ENCODE data around the gene MEDAG. TPM values are rescaled to one million over a fixed set of nuclear protein-coding genes. Genes with fewer than 3 reads are reported as not detected.

The MEDAG gene
- total RNA-seq, 4 donors from 2014 or later: 10.3 to 15.9 (median 14.8) TPM

DNA sequence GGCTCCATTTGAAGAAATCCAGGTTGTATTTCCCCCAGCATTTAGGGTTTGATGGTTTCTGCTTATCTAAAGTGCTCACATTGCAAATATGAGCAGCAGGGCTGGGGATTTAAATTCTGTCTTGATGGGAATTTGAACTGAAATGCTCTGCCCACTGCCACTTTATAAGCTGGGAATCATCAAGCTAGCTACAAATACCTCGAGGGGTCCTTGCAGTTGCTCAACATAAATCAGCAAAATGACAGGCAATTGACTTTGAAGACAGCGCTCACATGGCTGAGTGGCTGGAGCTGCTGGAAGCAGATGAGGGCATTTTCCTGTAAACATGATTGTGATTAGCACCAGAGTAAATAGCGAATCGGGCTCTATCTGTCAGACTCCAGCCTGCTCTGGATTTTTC is 39.4 kb upstream of the MEDAG start:
- no peak for TF ChIP-seq POLR2AphosphoS5 (IDR thresholded peaks at IDR 0.05)
- H3K4me3 ChIP-seq: no peak overlapping the region
- no peak for DNase-seq (ENCODE audit: low spot score in 2 of 2)
- 60% methylated on average over 4 of the region's 4 CpGs for WGBS
- H3K27ac ChIP-seq: no peak overlapping the region
- no peaks in the 10 kb centered on the region for H3K9me3 ChIP-seq
- peaks cover 42% of the 10 kb centered on the region for H3K4me1 ChIP-seq
- H3K27me3 ChIP-seq: no peaks in the 10 kb centered on the region
- H3K36me3 ChIP-seq: no peaks in the 10 kb centered on the region

DNA sequence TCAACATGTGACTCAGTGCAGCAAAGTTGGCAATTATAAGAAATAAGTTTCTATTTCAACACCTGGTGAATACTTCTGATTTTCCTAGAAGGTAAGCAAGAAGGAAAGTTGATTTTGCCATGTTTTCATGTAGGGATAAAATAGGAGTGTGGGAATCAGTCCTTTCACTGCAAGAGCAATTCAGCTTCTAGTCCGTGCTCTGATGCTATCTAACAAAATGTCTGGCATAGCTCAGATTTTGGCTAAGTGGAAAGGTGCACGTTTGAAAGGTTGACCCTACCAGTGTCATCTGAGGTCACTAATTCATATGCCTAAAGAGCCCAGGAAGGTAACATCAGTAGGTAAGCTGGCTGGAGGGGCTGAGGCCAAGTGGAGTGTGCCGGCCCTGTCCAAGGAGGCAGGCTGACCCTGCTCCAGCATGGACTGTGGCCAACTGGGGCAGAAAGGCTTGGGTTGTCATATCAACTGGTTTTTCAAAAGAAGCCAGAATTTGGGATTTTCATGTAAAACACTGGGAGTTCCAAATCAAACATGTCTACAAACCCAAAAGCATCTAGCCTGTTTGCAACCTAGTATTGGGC is 38.9 kb upstream of the MEDAG start:
- Histone ChIP-seq H3K36me3 (no peaks in the 10 kb centered on the region), H3K27me3 (no peaks in the 10 kb centered on the region), H3K4me3 (no peak overlapping the region), H3K4me1 (peaks cover 47% of the 10 kb centered on the region), H3K9me3 (no peaks in the 10 kb centered on the region), H3K27ac (no peak overlapping the region)
- DNase-seq (ENCODE audit: low spot score in 2 of 2): no peak
- TF ChIP-seq POLR2AphosphoS5 (IDR thresholded peaks at IDR 0.05) (no peak), EP300 (IDR thresholded peaks at IDR 0.05) (no peak), POLR2A (IDR thresholded peaks at IDR 0.05) (no peak)
- TF ChIP-seq, protein P1, sequence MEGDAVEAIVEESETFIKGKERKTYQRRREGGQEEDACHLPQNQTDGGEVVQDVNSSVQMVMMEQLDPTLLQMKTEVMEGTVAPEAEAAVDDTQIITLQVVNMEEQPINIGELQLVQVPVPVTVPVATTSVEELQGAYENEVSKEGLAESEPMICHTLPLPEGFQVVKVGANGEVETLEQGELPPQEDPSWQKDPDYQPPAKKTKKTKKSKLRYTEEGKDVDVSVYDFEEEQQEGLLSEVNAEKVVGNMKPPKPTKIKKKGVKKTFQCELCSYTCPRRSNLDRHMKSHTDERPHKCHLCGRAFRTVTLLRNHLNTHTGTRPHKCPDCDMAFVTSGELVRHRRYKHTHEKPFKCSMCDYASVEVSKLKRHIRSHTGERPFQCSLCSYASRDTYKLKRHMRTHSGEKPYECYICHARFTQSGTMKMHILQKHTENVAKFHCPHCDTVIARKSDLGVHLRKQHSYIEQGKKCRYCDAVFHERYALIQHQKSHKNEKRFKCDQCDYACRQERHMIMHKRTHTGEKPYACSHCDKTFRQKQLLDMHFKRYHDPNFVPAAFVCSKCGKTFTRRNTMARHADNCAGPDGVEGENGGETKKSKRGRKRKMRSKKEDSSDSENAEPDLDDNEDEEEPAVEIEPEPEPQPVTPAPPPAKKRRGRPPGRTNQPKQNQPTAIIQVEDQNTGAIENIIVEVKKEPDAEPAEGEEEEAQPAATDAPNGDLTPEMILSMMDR (IDR thresholded peaks at IDR 0.05): no peak
- WGBS: 73% methylated on average over 3 of the region's 3 CpGs

DNA sequence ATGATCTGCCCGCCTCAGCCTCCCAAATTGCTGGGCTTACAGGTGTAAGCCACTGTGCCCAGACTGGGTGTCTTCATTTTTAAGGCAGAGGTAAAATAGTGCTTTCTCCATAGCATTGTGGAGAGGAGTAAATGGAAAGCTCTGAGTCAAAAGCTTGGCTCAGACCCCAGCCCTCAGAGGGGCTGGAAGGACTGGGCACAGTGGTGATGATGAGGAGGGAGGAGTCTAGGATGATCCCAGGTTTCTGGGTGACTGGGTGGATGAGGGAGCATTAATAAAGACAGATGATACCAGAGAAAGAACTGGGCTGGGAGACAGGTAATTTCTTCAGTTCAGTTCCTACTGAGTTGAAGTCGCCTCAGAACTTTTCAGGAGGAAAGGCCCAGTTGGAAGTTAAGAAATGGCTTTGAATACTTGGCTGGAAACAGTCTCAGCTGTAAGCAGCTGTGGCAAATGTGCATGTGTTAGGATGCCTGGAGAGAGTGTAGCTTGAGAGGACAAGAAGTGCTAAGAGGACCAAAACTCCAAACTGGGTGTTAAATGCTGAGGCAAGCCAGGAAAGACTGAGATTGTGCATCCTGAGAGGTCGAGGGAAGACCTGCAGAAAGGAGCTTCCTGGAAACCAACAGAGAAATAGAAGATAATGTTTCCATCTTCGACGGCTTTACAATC is 37.1 kb upstream of the MEDAG start:
- no peaks in the 10 kb centered on the region for H3K27me3 ChIP-seq
- DNase-seq (ENCODE audit: low spot score in 2 of 2): no peak
- no peaks in the 10 kb centered on the region for H3K36me3 ChIP-seq
- no peak overlapping the region for H3K4me3 ChIP-seq
- H3K9me3 ChIP-seq: no peaks in the 10 kb centered on the region
- peaks cover 62% of the 10 kb centered on the region for H3K4me1 ChIP-seq
- TF ChIP-seq POLR2A (IDR thresholded peaks at IDR 0.05) (no peak), EP300 (IDR thresholded peaks at IDR 0.05) (no peak), POLR2AphosphoS5 (IDR thresholded peaks at IDR 0.05) (no peak)
- TF ChIP-seq, protein P1 (IDR thresholded peaks at IDR 0.05): no peak
- peak overlapping the region; percentile 87 for H3K27ac ChIP-seq
- 65% methylated on average over 5 of the region's 5 CpGs for WGBS

DNA sequence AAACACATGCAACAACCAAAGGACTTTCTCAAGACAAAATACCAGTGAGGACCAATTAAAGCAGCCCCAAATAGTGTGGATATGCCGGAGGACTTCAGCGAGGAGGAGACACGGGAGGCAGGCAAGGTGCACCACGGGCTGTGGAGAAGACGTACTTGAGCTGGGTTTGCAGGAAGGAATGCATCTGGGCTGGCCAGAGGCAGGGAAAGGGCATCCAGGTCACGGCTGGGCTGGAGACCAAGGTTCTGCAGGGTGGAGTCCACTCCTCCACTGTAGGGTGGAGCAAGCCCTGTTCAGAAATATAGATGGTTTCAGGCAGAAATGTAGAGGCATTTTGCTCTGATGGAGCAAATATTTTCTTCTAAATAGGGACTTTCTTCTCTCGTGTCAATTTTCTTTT is 36.6 kb upstream of the MEDAG start:
- Histone ChIP-seq H3K4me1 (peaks cover 61% of the 10 kb centered on the region), H3K27me3 (no peaks in the 10 kb centered on the region), H3K36me3 (no peaks in the 10 kb centered on the region), H3K9me3 (no peaks in the 10 kb centered on the region), H3K4me3 (no peak overlapping the region), H3K27ac (peak overlapping the region; percentile 87)
- TF ChIP-seq, protein P1 (IDR thresholded peaks at IDR 0.05): no peak
- TF ChIP-seq POLR2AphosphoS5 (IDR thresholded peaks at IDR 0.05): no peak
- no peak for TF ChIP-seq EP300 (IDR thresholded peaks at IDR 0.05)
- TF ChIP-seq POLR2A (IDR thresholded peaks at IDR 0.05): no peak
- WGBS: 55% methylated on average over 7 of the region's 7 CpGs
- no peak for DNase-seq (ENCODE audit: low spot score in 2 of 2)

DNA sequence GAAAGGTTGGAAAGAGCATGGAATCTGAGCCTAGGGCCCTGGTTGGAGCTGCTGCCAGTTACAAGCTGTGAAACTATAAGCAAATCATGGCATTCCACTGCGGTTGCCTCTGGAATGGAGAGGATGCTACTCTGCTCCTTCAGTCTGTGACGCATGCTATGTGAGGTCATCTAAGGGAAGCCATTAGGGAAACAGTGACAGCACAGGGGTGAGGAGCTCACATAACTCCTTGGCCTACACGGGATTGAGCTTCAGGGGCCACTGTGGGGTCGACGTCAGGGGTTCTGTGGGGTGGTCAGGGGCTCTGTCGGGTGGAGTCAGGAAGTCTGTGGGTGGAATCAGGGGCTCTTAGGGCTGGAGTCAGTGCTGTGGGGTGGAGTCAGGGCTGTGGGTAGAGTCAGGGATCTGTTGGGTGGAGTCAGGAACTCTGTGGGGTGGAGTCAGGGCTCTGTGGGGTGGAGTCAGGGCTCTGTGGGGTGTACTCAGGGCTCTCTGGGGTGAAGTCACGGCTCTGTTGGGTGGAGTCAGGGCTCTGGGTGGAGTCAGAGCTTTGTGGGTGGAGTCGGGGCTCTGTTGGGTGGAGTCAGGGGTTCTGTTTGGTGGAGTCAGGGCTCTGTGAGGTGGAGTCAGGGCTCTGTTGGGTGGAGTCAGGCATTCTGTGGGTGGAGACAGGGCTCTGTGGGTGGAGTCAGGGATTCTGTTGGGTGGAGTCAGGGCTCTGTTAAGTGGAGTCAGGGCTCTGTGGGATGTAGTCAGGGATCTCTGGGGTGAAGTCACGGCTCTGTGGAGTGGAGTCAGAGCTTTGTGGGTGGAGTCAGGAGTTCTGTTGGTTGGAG is 35.8 kb upstream of the MEDAG start:
- no peaks in the 10 kb centered on the region for H3K27me3 ChIP-seq
- H3K36me3 ChIP-seq: no peaks in the 10 kb centered on the region
- H3K9me3 ChIP-seq: no peaks in the 10 kb centered on the region
- no peak for TF ChIP-seq EP300 (IDR thresholded peaks at IDR 0.05)
- no peak for TF ChIP-seq POLR2AphosphoS5 (IDR thresholded peaks at IDR 0.05)
- TF ChIP-seq POLR2A (IDR thresholded peaks at IDR 0.05): no peak
- TF ChIP-seq, protein P1 (IDR thresholded peaks at IDR 0.05): no peak
- peak; percentile 92 for DNase-seq (ENCODE audit: low spot score in 2 of 2)
- no peak overlapping the region for H3K4me3 ChIP-seq
- peak overlapping the region; percentile 87 for H3K27ac ChIP-seq
- peaks cover 59% of the 10 kb centered on the region for H3K4me1 ChIP-seq
- WGBS: 42% methylated on average over 9 of the region's 9 CpGs

Measured in suprapubic skin (tissue), 4 donors.